Tibial nerve (tissue), 4 donors: ENCODE data around the gene SLX4IP.

ENCODE experiments used
- CTCF ChIP-seq, 5 experiments: fragments of 200-600 bp in 3 of 5; fragments of 450-650 bp in 2 of 5; sonication (generic) in 3 of 5; IDR thresholded peaks; one replicate each; pipeline ENCODE4 v1.5.1; 2016 to 2019; ENCODE audit warnings: antibody characterized with exemption in 5 of 5, mild to moderate bottlenecking in 3 of 5, moderate library complexity in 2 of 5
- EP300 ChIP-seq, 2 donors: sonication (generic); formaldehyde crosslinking; IDR thresholded peaks; one replicate each; pipeline ENCODE4 v1.6.1; 2017; ENCODE audit warnings: antibody characterized with exemption in 2 of 2, mild to moderate bottlenecking in 1 of 2
- POLR2A ChIP-seq, 2 donors: fragments of 450-650 bp; IDR thresholded peaks; one replicate each; pipeline ENCODE4 v1.6.1; 2017; ENCODE audit warnings: antibody characterized with exemption in 2 of 2, mild to moderate bottlenecking in 2 of 2, moderate library complexity in 2 of 2

GRCh38 chr20:10642856-10643559 is 207.9 kb downstream of the SLX4IP start:
- TF ChIP-seq POLR2A (IDR thresholded peaks at IDR 0.05), result no peak
- TF ChIP-seq CTCF (IDR thresholded peaks at IDR 0.05), result no peak
- TF ChIP-seq EP300 (IDR thresholded peaks at IDR 0.05), result no peak
